ENCODE data around the gene SLC26A2. TPM values are rescaled to one million over a fixed set of nuclear protein-coding genes. Genes with fewer than 3 reads are reported as not detected.

SLC26A2 gene
- total and polyA plus RNA-seq, 10 of the 15 experiments (the other 5 are each of a cell fraction or from before 2014, with no cell fraction given): 1.7 to 6.4 (median 4.2) TPM

DNA sequence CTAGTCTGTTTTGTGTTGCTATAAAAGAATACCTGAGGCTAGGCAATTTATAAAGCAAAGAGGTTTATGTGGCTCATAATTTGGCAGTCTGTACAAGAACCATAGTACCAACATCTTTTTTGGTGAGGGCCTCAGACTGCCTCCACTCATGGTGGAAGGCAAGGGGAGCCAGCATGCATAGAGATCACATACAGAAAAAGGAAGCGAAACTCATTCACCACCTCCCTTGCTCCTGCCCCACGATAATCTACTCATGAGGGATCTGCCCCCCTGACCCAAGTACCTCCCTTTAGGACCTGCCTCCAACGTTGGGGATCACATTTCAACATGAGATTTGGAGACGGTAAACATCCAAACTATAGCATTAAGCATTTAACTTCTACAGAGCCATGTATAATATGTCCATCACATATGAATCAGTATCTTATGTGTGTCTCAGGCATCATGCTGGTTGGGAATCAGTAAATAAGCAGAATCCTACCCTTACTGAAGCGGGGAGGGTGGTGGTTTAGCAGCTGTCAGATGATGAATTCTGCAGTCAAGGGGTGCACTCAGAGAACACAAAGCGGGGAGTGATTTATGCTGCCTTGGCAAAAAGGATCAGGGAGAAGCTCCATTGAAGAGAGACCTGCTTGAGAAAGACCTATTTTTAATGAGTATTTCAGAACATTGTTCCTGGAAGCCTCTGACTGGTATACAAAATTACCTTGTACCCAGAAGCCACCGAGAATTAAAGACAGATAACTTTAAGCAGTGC, 74.8 kb downstream of the SLC26A2 start:
- TF ChIP-seq HDGF (IDR thresholded peaks at IDR 0.05) (peak; percentile 43; the same call in 1 of the 2 replicates), SPI1 (IDR thresholded peaks at IDR 0.05; ENCODE audit: borderline replicate concordance, insufficient read depth, low read depth, low read length) (peak; percentile 98), BHLHE40 (IDR thresholded peaks at IDR 0.05; ENCODE audit: borderline replicate concordance in 1 of 2, low read depth in 2 of 2, low read length in 1 of 2) (0 out of 4 replicates have a peak, but pooled peaks of 1 of the 2 experiments have one; percentile 12), IRF4 (IDR thresholded peaks at IDR 0.05; ENCODE audit: low read depth, low read length) (peak; percentile 64)
- TF ChIP-seq, protein P1, sequence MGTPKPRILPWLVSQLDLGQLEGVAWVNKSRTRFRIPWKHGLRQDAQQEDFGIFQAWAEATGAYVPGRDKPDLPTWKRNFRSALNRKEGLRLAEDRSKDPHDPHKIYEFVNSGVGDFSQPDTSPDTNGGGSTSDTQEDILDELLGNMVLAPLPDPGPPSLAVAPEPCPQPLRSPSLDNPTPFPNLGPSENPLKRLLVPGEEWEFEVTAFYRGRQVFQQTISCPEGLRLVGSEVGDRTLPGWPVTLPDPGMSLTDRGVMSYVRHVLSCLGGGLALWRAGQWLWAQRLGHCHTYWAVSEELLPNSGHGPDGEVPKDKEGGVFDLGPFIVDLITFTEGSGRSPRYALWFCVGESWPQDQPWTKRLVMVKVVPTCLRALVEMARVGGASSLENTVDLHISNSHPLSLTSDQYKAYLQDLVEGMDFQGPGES (IDR thresholded peaks at IDR 0.05): no peak
- H3K36me3 ChIP-seq (ENCODE audit: control insufficient read depth in 2 of 2, insufficient read depth in 2 of 2, low read length in 1 of 2): peaks cover 17 to 57% of the 10 kb centered on the region in 2 experiments
- H3K4me3 ChIP-seq: no peak overlapping the region
- 65% methylated on average over 7 of the region's 7 CpGs for WGBS (ENCODE audit: insufficient coverage, insufficient replicate concordance, low lambda C conversion rate, missing lambda C conversion rate)
- ChIA-PET CTCF (interaction anchor here (0.6 to 3.4 kb wide), 5 partner anchors 9 to 182 kb away, joined by 3 to 17 read pairs (median 3); no protein-coding TSS in a partner anchor), POLR2A (no interaction called here), SMC1A (ENCODE audit: uncharacterized antibody, unreplicated experiment) (interaction anchor here (0.8 to 1.5 kb wide), 6 partner anchors 8 to 183 kb away, joined by 3 to 4 read pairs (median 3); no protein-coding TSS in a partner anchor), RAD21 (ENCODE audit: unreplicated experiment) (interaction anchor here (0.6 to 1.4 kb wide), 3 partner anchors 34 to 206 kb away, joined by 3 read pairs; no protein-coding TSS in a partner anchor)
- no peaks in the 10 kb centered on the region for H4K20me1 ChIP-seq (ENCODE audit: control insufficient read depth, insufficient read depth)
- BruUV-seq (replicated peaks): no TSS peak
- no peak overlapping the region for H3K4me2 ChIP-seq (ENCODE audit: control insufficient read depth, insufficient read depth)
- in situ Hi-C loops (cut with MboI): no loop called here
- H2AFZ ChIP-seq (ENCODE audit: control insufficient read depth, low read depth, low read length): no peak overlapping the region
- ATAC-seq: peak; percentile 100
- no peaks in the 10 kb centered on the region for H3K9me3 ChIP-seq (replicated peaks; ENCODE audit: control insufficient read depth, insufficient read depth, low read length)
- H3K9ac ChIP-seq (ENCODE audit: control insufficient read depth, insufficient read depth, low read length): no peak overlapping the region
- no peaks in the 10 kb centered on the region for H3K79me2 ChIP-seq (ENCODE audit: control insufficient read depth, insufficient read depth, low read length)
- peak; percentile 66 for FAIRE-seq
- H3K27me3 ChIP-seq (replicated peaks in 1 of 2; ENCODE audit: control insufficient read depth in 2 of 2, insufficient read depth in 2 of 2, low read length in 1 of 2): no peaks in the 10 kb centered on the region
- intact Hi-C loops (cut with micrococcal nuclease; ENCODE audit: unreplicated experiment): loop anchor here (5.0 kb wide), 1 partner anchor 182 kb away; no protein-coding TSS in a partner anchor
- peak; percentile 42 for DNase-seq (ENCODE audit: low read depth, low spot score)
- peaks cover 7% of the 10 kb centered on the region for H3K4me1 ChIP-seq (ENCODE audit: control insufficient read depth, insufficient read depth, low read length)
- no peak overlapping the region for H3K27ac ChIP-seq (ENCODE audit: control insufficient read depth, insufficient read depth)
